Glomerular visceral epithelial cell (primary cell): Measurements from ENCODE around the gene UBFD1.
A peak's percentile ranks its signal among the peaks of the same experiment; 100 is the strongest.
"Not testable (repeated sequence)": the region's sequence is repeated elsewhere in the genome, so short reads cannot be mapped to it uniquely, and the experiment has no call there.

Experiments
- DNase-seq: peaks from one replicate; pipeline ENCODE4 v3.0.0-alpha.2; 2016; ENCODE audit errors: extremely low spot score

UBFD1 gene

GRCh38 chr16:23567602-23568001 is 10.1 kb downstream of the UBFD1 start:
- DNase-seq, result no peak

- no peak for DNase-seq
Observed at GRCh38 chr16:23570992-23571632, 13.6 kb downstream of the UBFD1 start.

DNA sequence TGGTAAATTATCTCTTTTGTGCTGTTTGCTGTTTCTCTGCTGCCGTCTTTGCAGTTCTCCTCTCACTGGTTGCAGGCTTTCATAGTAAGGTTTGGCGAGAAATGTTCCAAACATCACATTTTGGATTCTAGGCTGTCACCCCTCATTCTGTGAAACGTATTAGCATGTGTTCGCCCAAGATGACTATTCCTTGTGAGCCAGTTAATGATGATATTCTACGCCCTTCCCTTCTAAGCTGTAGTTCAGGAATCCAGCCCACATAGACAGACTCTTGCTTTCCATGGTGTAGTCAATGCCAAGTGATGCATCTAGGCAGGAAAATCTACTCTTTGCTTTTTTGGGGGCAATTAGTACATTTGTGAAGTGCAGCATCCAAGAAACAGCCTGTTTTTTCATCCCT is 14.4 kb downstream of the UBFD1 start:
- no peak for DNase-seq

DNA sequence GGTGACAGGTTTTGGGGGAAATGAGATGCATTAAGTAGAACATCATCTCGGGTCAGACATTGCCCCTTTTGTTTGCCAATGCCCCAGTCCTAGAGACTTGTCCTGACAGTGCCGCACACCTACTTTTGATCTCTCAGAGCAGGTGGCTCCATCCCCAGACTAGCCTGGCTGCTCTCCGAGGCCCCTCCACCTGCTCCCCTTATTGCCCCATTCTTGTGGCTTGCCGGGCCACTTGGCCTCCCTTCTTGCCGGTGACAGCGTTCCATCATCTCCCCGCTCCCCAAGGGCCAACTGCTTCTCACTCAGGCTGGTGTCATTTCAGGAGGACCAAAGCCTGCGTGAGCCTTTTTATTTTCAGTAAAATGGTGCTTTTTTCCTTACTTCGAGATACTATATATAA is 14.9 kb downstream of the UBFD1 start:
- no peak for DNase-seq

DNA sequence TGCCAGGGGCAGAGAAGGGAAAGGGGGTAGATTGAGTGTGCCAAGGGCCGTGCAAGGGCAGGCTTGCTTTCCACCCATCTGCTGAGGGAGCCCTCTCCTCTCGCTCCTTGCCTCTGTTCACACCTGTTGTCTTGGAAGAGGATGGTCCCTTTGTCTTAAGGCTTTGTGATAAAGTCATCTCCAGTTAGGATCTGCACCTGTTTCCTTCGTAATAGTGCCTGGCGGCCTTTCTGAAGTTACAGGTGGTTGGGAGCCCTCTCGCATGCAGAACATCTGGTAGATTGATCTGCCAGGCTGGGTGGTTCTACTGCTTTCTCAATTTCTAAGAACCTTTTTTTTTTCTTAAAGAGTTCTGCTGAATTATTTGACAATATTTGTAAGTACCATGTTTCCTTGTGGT is 16.3 kb downstream of the UBFD1 start:
- no peak for DNase-seq

DNA sequence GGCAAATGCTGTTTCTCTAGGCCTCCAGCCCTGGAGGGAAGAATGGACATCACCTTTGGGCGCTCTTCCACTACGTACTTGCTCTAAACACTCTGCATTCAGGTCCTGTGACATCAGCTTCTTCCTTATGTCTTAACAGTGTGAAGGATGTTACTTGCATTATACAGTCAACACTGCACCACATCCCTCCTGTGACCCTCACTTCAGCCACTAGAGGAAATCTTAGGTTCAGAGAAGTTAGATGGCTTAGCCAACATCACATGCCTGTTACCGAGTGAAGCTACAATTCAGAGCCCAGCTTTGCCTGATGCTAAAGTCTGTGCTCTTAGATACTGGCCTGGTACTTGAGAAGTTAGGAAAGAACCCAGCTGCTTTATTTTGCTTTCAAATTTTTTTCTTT is 18.3 kb downstream of the UBFD1 start:
- no peak for DNase-seq

GRCh38 chr16:23577493-23577892 is 20.0 kb downstream of the UBFD1 start:
- DNase-seq, result no peak

DNA sequence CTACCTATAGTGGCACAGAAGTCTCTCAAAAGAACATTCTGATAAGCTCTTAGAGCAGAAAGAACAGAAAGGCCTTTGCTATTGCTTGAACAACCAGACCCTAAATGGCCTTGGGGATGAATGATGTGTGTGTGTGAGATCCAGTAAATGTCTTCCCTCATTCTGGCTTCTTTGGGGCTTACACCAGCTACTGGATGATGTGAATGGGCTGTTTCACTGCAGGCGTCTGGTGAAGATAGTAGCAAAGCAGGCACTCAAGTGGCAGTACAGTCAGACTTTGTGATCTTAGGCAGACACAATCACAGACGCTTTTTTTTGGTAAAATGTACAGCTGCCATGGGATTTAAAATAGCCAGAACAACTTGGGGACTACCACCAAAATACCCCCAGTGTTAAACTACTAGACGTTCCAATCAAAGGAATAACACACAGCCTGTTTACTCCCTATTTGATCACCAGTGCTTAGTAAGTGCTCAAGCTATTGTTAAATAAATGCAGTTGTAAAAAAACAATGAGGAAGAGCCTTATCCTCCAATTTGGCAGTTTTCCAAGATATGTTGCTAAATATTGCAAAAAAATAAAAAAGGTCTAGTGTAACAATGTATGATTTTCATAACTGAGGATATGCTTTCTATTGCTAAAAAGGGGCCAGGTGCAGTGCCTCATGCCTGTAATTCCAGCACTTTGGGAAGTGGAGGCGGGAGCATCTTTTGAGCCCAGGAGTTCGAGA is 20.7 kb downstream of the UBFD1 start:
- DNase-seq, result no peak

DNA sequence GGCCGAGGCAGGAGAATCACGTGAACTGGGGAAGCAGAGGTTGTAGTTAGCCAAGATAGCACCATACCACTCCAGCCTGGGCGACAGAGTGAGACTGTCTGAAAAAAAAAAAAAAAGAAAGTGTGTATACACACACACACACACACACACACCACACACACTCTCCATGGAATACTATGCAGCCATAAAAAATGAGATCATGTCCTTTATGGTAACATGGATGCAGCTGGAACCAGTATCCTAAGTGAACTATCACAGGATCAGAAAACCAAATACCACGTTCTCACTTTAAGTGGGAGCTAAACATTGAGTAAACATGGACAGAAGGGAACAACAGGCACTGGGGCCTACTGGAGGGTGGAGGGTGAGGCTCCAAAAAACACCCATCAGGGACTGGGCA is 21.8 kb downstream of the UBFD1 start:
- DNase-seq, result no peak

- no peak for DNase-seq
Observed at GRCh38 chr16:23580391-23580790, 22.9 kb downstream of the UBFD1 start.

GRCh38 chr16:23581764-23582163 is 24.2 kb downstream of the UBFD1 start:
- DNase-seq, result no peak

DNA sequence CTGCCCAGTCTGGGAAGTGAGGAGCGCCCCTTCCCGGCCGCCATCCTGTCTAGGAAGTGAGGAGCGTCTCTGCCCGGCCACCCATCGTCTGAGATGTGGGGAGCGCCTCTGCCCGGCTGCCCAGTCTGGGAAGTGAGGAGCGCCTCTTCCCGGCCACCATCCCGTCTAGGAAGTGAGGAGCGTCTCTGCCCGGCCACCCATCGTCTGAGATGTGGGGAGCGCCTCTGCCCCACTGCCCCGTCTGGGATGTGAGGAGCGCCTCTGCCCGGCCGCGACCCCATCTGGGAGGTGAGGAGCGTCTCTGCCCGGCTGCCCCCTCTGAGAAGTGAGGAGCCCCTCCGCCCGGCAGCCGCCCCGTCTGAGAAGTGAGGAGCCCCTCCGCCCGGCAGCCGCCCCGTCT is 25.7 kb downstream of the UBFD1 start:
- DNase-seq, result not testable (repeated sequence)

GRCh38 chr16:23584186-23585076 is 26.9 kb downstream of the UBFD1 start:
- no peak for DNase-seq

DNA sequence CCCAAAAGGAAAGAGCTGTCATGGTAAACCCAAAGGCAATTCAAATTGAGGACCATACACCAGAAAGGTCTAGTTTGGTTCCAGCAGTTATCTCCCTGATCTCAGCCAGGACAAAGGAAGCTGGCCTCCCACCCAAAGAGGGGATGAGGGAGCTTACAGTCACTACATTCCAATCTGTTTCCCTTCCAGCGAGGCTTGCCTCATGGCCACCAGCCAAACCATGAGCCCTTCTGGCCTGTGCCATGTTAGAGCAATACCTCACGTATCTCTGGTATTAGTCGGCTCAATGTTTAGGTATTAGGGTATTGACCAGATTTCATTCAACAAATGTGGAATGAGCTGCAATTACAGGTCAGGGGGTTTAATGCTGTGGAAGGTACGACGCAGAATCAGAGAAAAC is 30.2 kb downstream of the UBFD1 start:
- peak; percentile 60 for DNase-seq

GRCh38 chr16:23590181-23590580 is 32.7 kb downstream of the UBFD1 start:
- DNase-seq, result no peak

GRCh38 chr16:23594186-23594585 is 36.7 kb downstream of the UBFD1 start:
- no peak for DNase-seq

- DNase-seq, result peak; percentile 3
Observed at GRCh38 chr16:23595246-23595950, 37.9 kb downstream of the UBFD1 start.

GRCh38 chr16:23595951-23596720 is 38.6 kb downstream of the UBFD1 start, which contains the start of gene NDUFAB1:
TSS of gene NDUFAB1 (minus strand) at chr16:23596316. CDS start at chr16:23596290, 26 bp downstream.
- DNase-seq, result peak; percentile 84

DNA sequence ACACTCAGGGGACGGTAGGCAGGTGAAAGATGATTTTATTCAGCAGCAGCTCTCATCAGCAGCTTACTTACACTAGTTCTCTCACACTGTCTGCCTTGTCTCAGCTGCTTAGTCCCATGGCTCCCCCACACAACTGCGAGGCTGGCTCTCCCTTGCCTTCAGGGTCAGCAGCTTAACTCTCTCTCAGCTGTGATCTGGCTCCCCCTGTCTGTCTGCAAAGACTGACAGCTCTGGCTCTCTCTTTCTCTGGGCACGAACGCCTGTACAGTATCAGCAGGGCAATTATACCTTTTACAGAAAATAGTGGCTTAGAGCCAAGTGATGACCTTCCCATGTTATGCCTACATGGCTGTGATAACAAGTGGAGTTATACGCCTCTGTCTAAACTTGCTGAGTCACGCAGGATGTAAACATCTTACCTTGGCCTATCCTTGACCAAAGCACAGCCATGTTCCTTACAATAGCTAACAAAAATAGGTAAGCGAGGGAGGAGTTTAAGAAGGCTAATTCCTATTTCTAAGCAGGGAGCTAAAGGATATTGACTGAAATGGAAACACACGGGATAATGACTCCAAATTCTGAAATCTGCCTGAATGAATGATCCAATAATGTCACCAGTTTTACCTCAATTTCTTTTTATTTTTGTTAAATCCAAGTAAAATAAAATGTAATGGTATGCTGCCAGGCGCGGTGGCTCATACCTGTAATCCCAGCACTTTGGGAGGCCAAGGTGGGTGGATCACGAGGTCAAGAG is 39.7 kb downstream of the UBFD1 start:
- DNase-seq, result peak; percentile 3

DNA sequence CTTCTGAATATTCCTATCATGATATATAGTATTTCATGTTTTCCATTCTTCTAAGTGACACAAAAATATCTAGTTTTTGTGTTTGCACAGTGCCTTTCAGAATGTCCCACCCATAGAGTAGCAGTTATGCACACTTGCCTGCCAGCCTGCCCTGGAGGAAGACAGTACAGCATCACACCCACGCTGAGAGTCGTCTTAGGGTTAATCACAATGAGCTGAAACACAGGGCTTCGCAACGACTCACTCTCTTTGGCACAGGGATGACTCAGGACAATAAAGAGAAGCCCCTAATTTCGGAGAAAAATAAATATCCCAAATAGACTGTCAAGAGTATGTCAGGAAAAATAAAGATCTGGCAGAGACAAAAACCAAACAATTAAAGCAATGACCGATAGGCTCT is 50.2 kb downstream of the UBFD1 start:
- DNase-seq, result peak; percentile 1
